GM23338 (cell line): ENCODE measurements around the gene GCN1. TPM values are rescaled to one million over a fixed set of nuclear protein-coding genes. Genes with fewer than 3 reads are reported as not detected.

ENCODE experiments used
- ATAC-seq: fragments of 200-7000 bp; cut with Tn5 transposase; 3 replicates; pipeline ENCODE4 v1.9.1; 2020
- DNase-seq: peaks from one replicate; pipeline ENCODE4 v3.0.0-alpha.2; 2015; ENCODE audit warnings: low spot score
- H2AFZ ChIP-seq: fragments of 200-600 bp; sonication (generic); 2 replicates; pipeline ENCODE4 v1.8.0; 2016; ENCODE audit warnings: antibody characterized with exemption, mild to moderate bottlenecking, moderate library complexity
- H3F3A ChIP-seq: fragments of 200-600 bp; sonication (generic); replicated peaks from 2 replicates; pipeline ENCODE4 v1.8.0; 2017; ENCODE audit warnings: antibody characterized with exemption, mixed run types, low read depth
- H3K27ac ChIP-seq: fragments of 200-600 bp; sonication (generic); 2 replicates; pipeline ENCODE4 v1.6.1; 2016; ENCODE audit warnings: low read depth
- H3K27me3 ChIP-seq: fragments of 200-600 bp; sonication (generic); 2 replicates; pipeline ENCODE4 v1.8.0; 2016; ENCODE audit warnings: mild to moderate bottlenecking, mixed run types, moderate library complexity; ENCODE audit not compliant: insufficient read depth
- H3K36me3 ChIP-seq: fragments of 200-600 bp; sonication (generic); 2 replicates; pipeline ENCODE4 v1.8.0; 2016; ENCODE audit warnings: mild to moderate bottlenecking; ENCODE audit not compliant: insufficient read depth
- H3K4me1 ChIP-seq: fragments of 200-600 bp; sonication (generic); 2 replicates; pipeline ENCODE4 v1.8.0; 2016; ENCODE audit warnings: mild to moderate bottlenecking, moderate library complexity; ENCODE audit not compliant: insufficient read depth
- H3K4me2 ChIP-seq: fragments of 200-600 bp; sonication (generic); 2 replicates; pipeline ENCODE4 v1.7.1; 2017; ENCODE audit warnings: mixed run types
- H3K4me3 ChIP-seq: fragments of 200-600 bp; sonication (generic); 2 replicates; pipeline ENCODE4 v1.6.1; 2016; ENCODE audit warnings: mixed run types
- H3K79me2 ChIP-seq: fragments of 200-600 bp; sonication (generic); replicated peaks from 2 replicates; pipeline ENCODE4 v1.8.0; 2017; ENCODE audit warnings: mild to moderate bottlenecking; ENCODE audit not compliant: insufficient read depth
- H3K9me2 ChIP-seq: fragments of 200-600 bp; sonication (generic); 2 replicates; pipeline ENCODE4 v1.8.0; 2017; ENCODE audit not compliant: insufficient read depth
- H4K20me1 ChIP-seq: fragments of 200-600 bp; sonication (generic); replicated peaks from 2 replicates; pipeline ENCODE4 v1.8.0; 2017; ENCODE audit warnings: mild to moderate bottlenecking; ENCODE audit not compliant: insufficient read depth
- H3K27ac Mint-ChIP-seq: 2 replicates; pipeline ENCODE4 v1.8.0; 2020; ENCODE audit warnings: inconsistent platforms, mild to moderate bottlenecking, moderate library complexity, mixed read lengths
- H3K27me3 Mint-ChIP-seq: 3 replicates; pipeline ENCODE4 v1.8.0; 2022; ENCODE audit warnings: low read depth, mild to moderate bottlenecking, moderate library complexity, mixed read lengths, inconsistent platforms; ENCODE audit not compliant: insufficient read depth, poor library complexity
- H3K36me3 Mint-ChIP-seq: 3 replicates; pipeline ENCODE4 v1.8.0; 2021; ENCODE audit warnings: low read depth, mild to moderate bottlenecking, inconsistent platforms, moderate library complexity, mixed read lengths
- H3K4me1 Mint-ChIP-seq: 3 replicates; pipeline ENCODE4 v1.8.0; 2020; ENCODE audit warnings: mild to moderate bottlenecking, inconsistent platforms, mixed read lengths
- H3K4me3 Mint-ChIP-seq: 3 replicates; pipeline ENCODE4 v1.8.0; 2021; ENCODE audit warnings: moderate library complexity, mild to moderate bottlenecking, inconsistent platforms, mixed read lengths
- H3K9me3 Mint-ChIP-seq: 3 replicates; pipeline ENCODE4 v1.8.0; 2020; ENCODE audit warnings: moderate library complexity, mild to moderate bottlenecking, inconsistent platforms, mixed read lengths
- CREB1 ChIP-seq: fragments of 250-450 bp; sonication (Bioruptor Pico); IDR thresholded peaks from 2 replicates; pipeline ENCODE4 v1.5.0; 2020; ENCODE audit warnings: low read depth, mild to moderate bottlenecking, moderate library complexity
- CTCF ChIP-seq, 2 experiments: fragments of 200-600 bp in 1 of 2; sonication (generic) in 1 of 2; conservative IDR thresholded peaks; 2 replicates each; pipeline versions ENCODE4 v1.5.1 to v1.6.1; 2016 to 2017; ENCODE audit warnings: antibody characterized with exemption in 2 of 2, low read depth in 2 of 2, mild to moderate bottlenecking in 2 of 2, moderate library complexity in 1 of 2
- EZH2 ChIP-seq: fragments of 200-600 bp; sonication (generic); IDR thresholded peaks from one replicate; pipeline ENCODE4 v1.8.0; 2017; ENCODE audit warnings: antibody characterized with exemption, mild to moderate bottlenecking, low read depth; ENCODE audit not compliant: unreplicated experiment
- JUNB ChIP-seq: IDR thresholded peaks from one replicate; pipeline ENCODE4 v1.6.1; 2016; ENCODE audit warnings: antibody characterized with exemption; ENCODE audit not compliant: unreplicated experiment
- NANOG ChIP-seq: IDR thresholded peaks from 2 replicates; pipeline ENCODE4 v1.6.1; 2016; ENCODE audit warnings: antibody characterized with exemption, borderline replicate concordance
- POLR2AphosphoS5 ChIP-seq: IDR thresholded peaks from 2 replicates; pipeline ENCODE4 v1.6.1; 2016; ENCODE audit warnings: antibody characterized with exemption, low read depth
- REST ChIP-seq: IDR thresholded peaks from one replicate; pipeline ENCODE4 v1.6.1; 2018; ENCODE audit warnings: antibody characterized with exemption; ENCODE audit not compliant: unreplicated experiment
- STAT1 ChIP-seq: IDR thresholded peaks from one replicate; pipeline ENCODE4 v1.6.1; 2016; ENCODE audit warnings: antibody characterized with exemption; ENCODE audit not compliant: unreplicated experiment
- ZNF114 ChIP-seq: fragments of 250-450 bp; sonication (Bioruptor Pico); IDR thresholded peaks from 2 replicates; pipeline ENCODE4 v1.5.0; 2020; ENCODE audit warnings: mild to moderate bottlenecking, moderate library complexity
- ZNF331 ChIP-seq: fragments of 250-450 bp; sonication (Bioruptor Pico); IDR thresholded peaks from 2 replicates; pipeline ENCODE4 v1.5.0; 2020; ENCODE audit warnings: low read depth, mild to moderate bottlenecking, moderate library complexity
- polyA plus RNA-seq: library from polyadenylated mRNA; unstranded; fragments of >200 nt; fragmentation: Nextera tagmentation; extraction: Ambion mirVana; gene quantifications from 2 replicates; pipeline ENCODE4 v1.2.1, GENCODE V29; 2016
- total RNA-seq: library from RNA; depleted of rRNA; stranded (reverse); fragments of >200 nt; shearing (Covaris generic); gene quantifications from 2 replicates; pipeline ENCODE4 v1.2.3, GENCODE V29; 2014

Gene GCN1
- total and polyA plus RNA-seq, 2 experiments from 2014 or later, result 18.0 to 177 TPM

- no peaks in the 10 kb centered on the region; the same call in 1 of the 2 replicates for H3K4me1 ChIP-seq
- no peak overlapping the region for H3K4me3 Mint-ChIP-seq
- H3K79me2 ChIP-seq, result no peaks in the 10 kb centered on the region
- ATAC-seq, result no peak
- H3K4me1 Mint-ChIP-seq, result no peaks in the 10 kb centered on the region; the same call in 2 of the 3 replicates
- H3K4me3 ChIP-seq, result no peak overlapping the region
- H3K4me2 ChIP-seq, result no peak overlapping the region
- H3K9me2 ChIP-seq, result no peaks in the 10 kb centered on the region
- peaks cover 6% of the 10 kb centered on the region for H3K27me3 Mint-ChIP-seq
- TF ChIP-seq STAT1, result no peak
- no peak for TF ChIP-seq EZH2
- no peak for TF ChIP-seq REST
- no peak for TF ChIP-seq CREB1 (CRISPR knock-in tag)
- TF ChIP-seq JUNB, result no peak
- TF ChIP-seq ZNF331, result no peak
- TF ChIP-seq CTCF (conservative IDR thresholded peaks at IDR 0.05; ENCODE audit: low read depth in 2 of 2), result no peak
- H3K36me3 ChIP-seq, result peaks cover 10% of the 10 kb centered on the region
- H3K27me3 ChIP-seq, result no peaks in the 10 kb centered on the region
- peaks cover 9% of the 10 kb centered on the region; the same call in 2 of the 3 replicates for H3K9me3 Mint-ChIP-seq
- no peak overlapping the region for H3K27ac ChIP-seq
- peaks cover 18% of the 10 kb centered on the region; the same call in 1 of the 2 replicates for H3F3A ChIP-seq
- peaks cover 74% of the 10 kb centered on the region for H3K36me3 Mint-ChIP-seq
- H4K20me1 ChIP-seq, result peaks cover 10% of the 10 kb centered on the region; the same call in 1 of the 2 replicates
- no peak overlapping the region for H3K27ac Mint-ChIP-seq
- no peak for DNase-seq
- H2AFZ ChIP-seq, result no peak overlapping the region
Measured at GRCh38 chr12:120209851-120210250, 15.3 kb upstream of the GCN1 start.

GRCh38 chr12:120207227-120207626, 12.7 kb upstream of the GCN1 start:
- Histone ChIP-seq H3K27ac (no peak overlapping the region), H3K4me3 (no peak overlapping the region), H3K4me2 (no peak overlapping the region), H3F3A (peaks cover 9% of the 10 kb centered on the region; the same call in 1 of the 2 replicates), H3K79me2 (peaks cover 12% of the 10 kb centered on the region), H2AFZ (no peak overlapping the region), H3K9me2 (no peaks in the 10 kb centered on the region), H3K36me3 (peaks cover 5% of the 10 kb centered on the region; the same call in 1 of the 2 replicates), H3K4me1 (peaks cover under 1% of the 10 kb centered on the region; the same call in 1 of the 2 replicates), H4K20me1 (peaks cover 5% of the 10 kb centered on the region; the same call in 1 of the 2 replicates), H3K27me3 (no peaks in the 10 kb centered on the region)
- Mint-ChIP-seq H3K4me1 (peaks cover 4% of the 10 kb centered on the region; the same call in 1 of the 3 replicates), H3K27me3 (peaks cover 6% of the 10 kb centered on the region), H3K27ac (no peak overlapping the region), H3K9me3 (peaks cover 9% of the 10 kb centered on the region; the same call in 2 of the 3 replicates), H3K4me3 (no peak overlapping the region), H3K36me3 (peaks cover 66% of the 10 kb centered on the region)
- no peak for ATAC-seq
- DNase-seq, result no peak
- TF ChIP-seq POLR2AphosphoS5, result no peak
- no peak for TF ChIP-seq ZNF114 (CRISPR knock-in tag)
- TF ChIP-seq CTCF (conservative IDR thresholded peaks at IDR 0.05; ENCODE audit: low read depth in 2 of 2), result no peak
- no peak for TF ChIP-seq REST
- no peak for TF ChIP-seq NANOG
- no peak for TF ChIP-seq STAT1
